Dermis microvascular lymphatic vessel endothelial cell (primary cell): ENCODE results near the gene EED. TPM values are rescaled to one million over a fixed set of nuclear protein-coding genes. Genes with fewer than 3 reads are reported as not detected.

Experiments used
- DNase-seq, 2 donors: peaks; one replicate each; pipeline versions ENCODE4 v3.0.0 to v3.0.0-alpha.2; 2010; ENCODE audit warnings: low read depth in 2 of 2
- total RNA-seq: library from RNA; depleted of rRNA; stranded (reverse); fragments of >200 nt; gene quantifications from 2 replicates; pipeline ENCODE4 v1.2.1, GENCODE V29; 2014

The EED gene, protein sequence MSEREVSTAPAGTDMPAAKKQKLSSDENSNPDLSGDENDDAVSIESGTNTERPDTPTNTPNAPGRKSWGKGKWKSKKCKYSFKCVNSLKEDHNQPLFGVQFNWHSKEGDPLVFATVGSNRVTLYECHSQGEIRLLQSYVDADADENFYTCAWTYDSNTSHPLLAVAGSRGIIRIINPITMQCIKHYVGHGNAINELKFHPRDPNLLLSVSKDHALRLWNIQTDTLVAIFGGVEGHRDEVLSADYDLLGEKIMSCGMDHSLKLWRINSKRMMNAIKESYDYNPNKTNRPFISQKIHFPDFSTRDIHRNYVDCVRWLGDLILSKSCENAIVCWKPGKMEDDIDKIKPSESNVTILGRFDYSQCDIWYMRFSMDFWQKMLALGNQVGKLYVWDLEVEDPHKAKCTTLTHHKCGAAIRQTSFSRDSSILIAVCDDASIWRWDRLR
- 10.2 and 12.8 TPM in 2 replicates for total RNA-seq

DNA sequence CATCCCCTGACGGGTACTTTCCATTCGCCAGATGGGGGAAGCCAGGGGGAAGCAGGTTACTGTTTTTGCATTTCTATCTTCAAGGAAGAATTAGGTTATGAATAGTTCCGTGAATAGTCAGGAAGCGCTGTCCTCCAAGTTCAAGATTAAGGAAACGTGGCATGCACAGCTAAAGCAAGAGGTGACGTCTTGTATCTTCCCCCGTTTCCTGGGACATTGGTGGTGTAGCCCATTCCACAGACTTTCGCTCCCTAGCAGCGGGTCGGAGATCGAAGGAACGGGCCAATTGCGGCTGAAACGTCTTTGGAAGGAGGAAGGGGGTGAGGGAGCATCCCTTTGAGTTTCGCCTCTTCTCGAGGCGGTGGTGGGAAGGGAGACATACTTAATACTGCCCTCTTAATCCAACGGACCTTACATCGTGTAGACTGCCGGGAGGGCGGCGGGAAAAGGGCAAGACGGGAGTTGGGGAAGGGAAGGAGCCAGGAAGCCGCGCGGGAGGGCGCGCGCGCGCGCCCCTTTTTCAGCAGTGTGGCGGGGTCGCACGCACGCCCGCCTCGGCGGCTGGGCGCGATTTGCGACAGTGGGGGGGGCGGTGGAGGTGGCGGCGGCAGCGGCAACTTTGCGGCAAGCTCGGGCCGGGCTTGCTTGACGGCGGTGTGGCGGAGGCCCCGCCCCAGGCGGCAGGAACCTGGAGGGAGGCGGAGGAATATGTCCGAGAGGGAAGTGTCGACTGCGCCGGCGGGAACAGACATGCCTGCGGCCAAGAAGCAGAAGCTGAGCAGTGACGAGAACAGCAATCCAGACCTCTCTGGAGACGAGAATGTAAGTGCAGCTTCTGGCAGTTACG, at the start of gene EED:
EED (plus strand) TSS at position 232 of the 847 bp plus-strand sequence; CDS start at position 709, 477 bp downstream.
- DNase-seq, result peak; percentile 84 to 95

DNA sequence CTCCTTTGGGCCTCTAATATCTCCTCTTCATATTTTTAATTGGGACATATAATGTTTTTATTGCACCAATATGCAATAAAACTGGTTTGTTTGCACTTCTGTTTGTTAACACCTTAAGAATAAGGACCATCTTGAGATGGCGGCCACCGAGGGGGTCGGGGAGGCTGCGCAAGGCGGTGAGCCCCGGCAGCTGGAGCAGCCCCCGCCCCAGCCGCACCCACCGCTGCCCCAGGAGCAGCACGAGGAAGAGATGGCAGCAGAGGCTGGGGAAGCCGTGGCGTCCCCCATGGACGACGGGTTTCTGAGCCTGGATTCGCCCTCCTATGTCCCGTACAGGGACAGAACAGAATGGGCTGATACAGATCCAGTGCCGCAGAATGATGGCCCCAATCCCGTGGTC, 49.6 kb upstream of the EED start:
- no peak for DNase-seq

DNA sequence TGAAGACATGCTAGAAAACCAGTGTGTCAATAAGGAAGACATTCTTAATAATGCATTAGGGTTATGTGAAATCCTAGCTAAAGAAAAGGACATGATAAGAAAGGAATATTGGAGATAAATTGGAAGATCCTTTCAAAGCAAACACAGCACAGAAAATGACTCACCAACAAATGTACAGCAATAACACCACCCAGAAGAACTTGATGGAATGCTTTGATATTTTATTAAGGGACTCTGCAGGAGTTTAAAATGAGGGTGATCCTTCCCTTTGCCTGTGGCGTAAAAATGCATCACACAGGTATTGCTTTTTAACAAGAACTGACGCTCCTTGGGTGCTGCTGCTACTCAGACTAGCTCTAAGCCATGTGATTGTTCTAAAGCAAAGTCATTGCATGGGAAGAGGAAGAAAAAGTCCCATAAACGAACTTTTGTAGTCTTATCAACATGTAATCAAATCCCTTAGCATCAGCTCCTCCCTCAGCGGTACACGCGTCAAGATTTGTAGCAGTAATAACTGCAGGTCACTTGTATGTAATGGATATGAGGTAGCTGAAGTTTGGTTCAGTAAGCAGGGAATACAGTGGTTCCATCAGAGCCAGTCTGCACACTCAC, 48.4 kb upstream of the EED start:
- DNase-seq, result no peak

DNA sequence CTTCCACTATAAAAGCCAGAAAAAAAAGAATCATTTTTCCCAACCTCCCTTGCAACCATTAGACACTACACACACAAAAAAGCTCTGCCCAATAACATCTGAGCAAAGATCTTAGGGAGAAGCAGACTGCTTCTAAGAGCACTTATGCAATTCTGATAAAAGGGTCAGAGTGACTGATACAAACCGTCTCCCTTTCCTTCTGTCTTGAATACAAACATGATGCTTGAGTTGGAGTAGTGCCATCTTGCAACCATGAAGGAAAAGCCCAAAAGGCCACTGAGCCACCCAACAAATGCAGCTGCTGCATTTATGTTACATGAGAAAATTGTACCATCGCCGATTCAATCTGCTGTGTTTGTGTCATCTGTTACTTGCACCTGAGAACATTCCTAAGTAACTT, 47.6 kb upstream of the EED start:
- no peak for DNase-seq

DNA sequence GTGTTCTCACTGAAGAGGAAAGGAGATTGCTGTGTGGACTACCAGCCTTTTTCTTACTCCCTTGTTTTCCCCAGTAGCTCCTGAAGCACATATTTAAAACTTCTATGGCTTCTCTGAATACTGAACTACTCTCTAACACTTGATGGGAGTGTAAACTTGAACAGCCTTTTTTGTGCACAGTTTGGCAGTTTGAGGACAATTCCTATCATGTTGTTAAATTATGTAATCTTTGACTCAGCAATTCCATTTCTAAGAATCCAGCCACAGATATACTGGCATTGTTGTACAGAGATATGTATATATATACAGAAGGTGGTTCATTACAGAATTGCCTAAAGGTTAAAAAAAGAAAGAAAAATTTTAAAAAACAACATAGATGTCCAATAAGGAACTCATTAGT, 47.1 kb upstream of the EED start:
- no peak for DNase-seq

DNA sequence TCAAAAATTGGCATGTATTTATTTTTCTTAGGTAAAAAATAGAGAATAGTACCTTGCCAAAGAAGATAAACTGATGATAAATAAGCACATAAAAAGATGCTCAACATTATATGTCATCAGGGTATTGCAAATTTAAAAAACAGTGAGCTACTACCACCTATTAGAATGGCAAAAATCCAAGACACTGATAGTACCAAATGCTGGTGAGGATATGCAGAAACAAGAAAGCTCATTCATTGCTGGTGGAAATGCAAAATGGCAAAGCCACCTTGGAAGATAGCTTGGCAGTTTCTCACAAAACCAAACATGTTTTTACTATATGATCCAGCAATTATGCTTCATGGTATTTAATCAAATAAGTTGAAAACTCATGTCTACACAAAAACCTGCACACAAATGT, 46.4 kb upstream of the EED start:
- no peak for DNase-seq

DNA sequence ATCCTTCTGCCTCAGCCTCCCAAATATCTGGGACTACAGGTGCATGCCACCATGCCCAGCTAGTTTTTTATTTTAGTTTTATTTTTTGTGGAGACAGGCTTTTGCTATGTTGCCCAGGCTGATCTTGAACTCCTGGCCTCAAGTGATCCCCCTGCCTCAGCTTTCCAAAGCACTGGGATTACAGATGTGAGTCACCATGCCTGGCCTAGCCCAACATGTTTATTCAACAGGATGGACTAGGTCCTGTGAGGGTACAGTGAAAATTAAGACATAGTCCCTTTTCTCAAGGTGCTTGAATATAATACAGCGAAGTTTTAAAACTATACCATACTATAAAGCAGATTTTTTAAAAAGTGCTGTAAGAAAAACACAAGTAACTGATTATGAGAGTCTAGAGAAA, 45.2 kb upstream of the EED start:
- no peak for DNase-seq

DNA sequence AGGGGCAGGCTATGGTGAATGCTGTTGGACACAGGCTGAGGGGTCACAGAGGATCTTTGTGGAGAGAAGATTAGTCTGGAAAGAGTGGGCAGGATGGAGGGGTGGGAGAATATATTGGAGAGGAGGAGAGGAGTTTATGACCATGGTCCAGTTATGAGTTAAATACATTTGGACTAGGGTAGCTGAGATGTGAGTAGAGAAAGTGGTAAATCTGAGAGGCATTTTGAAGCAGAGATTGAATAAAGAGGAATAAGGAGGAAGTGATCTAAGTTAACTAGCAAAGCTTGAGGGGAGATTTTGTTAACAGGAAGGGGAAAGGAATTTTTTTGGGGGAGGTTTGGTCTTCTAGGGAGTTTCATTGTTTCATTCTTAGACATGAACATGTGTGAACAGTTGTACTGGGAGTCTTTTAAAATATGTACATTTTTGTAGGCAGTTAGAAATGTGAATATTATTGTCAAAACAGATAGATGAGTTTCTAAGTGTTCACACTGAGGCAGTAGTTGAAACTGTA, 43.1 kb upstream of the EED start:
- no peak for DNase-seq

DNA sequence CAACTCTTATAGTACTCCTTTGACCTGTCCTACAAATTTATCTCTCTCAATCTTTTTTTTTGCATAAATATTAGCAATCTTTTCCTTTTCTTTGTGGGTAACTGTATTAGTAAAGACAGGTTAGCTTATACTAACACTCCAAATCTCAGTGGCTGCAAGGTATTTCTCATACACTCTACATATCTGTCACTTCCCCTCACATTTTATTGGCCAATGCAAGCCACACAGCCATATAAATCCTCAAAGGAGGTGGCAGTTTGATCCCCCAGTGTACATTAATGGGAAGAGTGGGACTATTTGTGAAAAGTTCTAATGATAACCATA, 42.6 kb upstream of the EED start:
- DNase-seq, result peak in 1 of 2 donors; percentile 6

DNA sequence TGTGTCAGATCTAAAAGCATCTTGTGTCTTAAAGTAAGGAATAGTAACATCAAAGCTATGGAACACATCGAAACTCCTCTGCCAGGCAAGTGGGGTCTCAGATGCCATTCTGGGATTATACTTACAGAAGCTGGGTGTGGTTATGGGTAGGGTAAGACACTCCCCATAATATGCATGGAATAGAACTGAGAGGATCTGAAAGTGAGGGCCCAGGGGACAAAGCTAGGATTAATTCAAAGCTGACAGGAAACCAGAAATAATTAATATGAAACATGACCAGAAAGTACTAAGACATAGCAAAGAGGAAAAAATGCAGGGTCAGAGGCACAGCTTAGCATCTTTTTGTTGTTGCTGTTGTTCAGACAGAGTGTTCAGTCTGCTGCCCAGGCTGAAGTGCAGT, 40.2 kb upstream of the EED start:
- DNase-seq, result no peak

DNA sequence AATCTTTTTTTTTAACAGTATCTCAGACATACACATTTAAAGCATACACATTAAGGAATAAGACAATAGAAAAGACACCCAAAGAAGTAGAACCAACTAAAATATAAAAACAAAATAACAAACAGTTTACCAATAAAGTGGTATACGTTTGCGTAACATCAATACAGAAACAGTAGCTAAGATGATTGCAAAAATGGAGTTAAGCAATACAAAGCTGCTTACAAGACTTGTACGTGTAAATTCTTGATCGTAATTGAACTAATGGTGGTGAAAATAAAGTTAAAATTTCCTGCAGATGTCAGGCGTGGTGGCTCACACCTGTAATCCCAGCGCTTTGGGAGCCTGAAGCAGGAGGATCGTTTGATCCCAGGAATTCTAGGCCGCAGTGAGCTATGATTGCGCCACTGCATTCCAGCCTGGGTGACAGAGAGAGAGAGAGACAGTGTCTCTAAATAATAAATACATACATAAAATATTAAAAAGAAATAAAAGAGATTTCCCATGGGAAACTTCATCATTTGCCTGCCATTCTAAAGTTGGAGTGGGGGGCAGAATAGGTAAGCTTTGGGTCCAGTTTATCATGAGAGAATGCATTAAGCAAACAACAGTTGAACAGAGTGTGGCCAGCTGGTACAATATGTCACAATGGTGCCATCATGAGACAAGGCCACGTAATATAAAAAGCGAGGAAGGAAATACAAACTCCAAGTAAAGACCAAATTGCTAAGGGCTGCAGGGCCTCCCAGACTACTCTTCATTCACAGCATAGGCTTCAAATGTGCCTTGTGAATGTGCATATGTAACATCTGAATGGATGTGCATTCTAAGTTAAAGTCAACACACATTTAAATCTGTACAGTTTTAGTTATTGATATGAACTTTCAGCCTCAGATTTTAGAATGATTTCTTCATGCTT, 38.9 kb upstream of the EED start:
- DNase-seq, result no peak

DNA sequence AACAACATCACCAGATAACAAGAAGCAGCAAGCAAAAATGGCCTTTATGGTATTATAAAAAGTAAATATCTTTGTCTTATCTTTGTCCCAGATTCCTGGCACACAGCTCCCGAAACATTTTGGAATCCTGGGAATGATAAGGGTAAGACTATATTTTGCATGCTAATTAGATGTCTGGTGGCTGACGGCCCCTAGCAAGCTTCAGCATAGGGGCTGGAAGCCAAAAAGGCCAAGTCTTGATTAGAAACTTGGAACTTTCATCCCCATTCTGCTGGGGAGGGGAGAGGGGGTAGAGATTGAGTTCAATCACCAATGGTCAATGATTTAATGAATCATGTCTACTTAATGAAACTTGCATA, 38.2 kb upstream of the EED start:
- no peak for DNase-seq

DNA sequence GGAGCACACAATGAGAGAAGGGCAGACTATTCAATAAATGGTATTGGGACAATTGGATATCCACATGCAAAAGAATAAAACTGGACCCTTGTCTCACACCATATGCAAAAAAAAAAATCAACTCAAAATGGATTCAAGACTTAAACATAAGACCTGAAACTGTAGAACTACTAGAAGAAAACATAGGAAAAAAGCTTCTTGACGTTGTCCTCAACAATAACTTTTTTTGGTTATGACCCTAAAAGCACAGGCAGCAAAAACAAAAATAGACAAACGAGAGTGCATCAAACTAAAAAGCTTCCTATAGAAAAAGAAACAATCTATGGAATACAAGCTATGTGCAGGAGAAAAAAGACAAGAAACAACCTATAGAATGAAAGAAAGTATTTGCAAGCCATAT, 37.1 kb upstream of the EED start:
- DNase-seq, result no peak

DNA sequence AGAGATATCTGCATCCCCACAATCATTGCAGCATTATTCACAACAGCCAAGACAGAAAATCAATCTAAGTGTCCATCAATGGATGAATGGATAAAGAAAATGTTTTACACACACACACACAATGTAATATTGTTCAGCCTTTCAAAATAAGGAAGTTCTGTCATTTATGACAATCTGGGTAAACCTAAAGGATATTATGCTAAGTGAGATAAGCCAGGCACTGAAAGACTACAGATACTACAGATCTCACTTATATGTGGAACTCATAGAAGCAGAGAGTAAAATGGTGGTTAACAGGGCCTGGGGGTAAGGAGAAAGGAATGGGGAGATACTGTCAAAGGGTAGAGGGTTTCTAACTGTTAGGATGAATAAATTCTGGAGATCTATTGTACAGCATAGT, 36.0 kb upstream of the EED start:
- no peak for DNase-seq

DNA sequence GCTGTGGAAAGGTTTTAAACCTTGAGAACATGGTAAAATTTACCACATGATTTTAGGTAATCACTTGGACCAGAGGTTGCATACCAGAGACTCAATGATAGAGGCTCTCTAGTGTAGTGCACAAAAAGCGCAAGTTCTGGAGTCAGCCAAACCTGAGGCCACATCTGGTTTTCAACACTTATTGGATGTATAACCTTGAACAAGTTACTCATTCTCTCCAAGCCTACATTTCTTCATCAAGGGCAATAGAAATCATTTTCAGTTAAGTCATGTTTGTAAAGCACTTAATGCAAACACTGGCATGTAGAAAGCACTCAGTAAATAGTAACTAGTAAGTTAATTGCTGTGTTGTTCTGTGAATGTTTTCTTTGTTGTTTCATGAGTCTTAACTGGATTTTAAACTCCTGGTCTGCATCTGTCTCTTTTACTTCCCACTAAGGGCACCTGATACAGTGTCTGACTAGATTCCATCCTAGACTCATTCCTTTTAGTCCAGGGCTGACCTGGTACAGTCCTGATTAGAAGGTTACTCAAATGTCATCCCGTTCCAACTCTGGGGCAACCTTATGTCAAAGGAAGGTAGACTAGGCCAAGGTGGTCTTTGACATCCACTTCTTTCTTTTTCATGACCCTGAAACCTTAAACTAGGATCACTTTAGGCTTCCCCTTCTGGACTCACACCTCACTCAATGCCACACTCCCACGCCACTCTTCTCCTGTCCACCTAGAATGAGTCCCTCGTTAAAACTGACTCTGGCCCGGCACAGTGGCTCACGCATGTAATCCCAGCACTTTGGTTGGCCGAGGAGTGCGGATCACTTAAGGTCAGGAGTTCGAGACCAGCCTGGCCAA, 34.5 kb upstream of the EED start:
- DNase-seq, result no peak

DNA sequence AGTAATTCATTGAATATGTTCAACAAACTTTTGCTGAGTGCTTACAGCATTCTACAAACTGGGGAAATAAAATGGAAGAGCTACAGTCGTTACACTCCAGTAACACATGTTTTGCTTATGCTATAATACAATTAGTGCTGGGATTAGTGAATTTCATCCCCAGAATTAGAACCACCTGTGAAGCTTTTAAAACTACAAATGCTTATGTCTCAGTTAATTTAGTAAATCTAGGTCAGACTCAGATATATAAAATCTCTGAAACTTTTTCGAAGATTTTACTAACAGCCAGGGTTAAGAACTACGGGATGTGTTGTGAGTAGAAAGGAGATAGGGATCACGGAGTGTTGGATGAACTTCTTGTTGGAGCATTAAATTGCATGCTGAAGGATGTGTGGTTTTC, 33.7 kb upstream of the EED start:
- no peak for DNase-seq

DNA sequence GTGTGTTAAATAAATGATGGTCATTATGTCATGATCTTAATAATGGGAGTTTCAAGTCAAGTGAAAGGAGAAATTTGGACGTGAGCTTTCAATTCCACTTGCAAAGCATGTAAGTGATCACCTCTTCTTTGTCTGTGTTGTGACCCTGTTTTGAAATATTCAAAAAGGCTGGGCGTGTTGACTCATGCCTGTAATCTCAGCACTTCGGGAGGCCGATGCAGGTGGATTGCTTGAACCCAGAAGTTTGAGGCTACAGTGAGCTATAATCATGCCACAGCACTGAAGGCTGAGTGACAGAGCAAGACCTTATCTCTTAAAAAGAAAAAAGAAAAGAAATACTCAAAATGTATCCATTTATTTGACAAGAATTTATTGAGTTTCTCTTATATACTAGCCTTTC, 32.9 kb upstream of the EED start:
- DNase-seq, result no peak

DNA sequence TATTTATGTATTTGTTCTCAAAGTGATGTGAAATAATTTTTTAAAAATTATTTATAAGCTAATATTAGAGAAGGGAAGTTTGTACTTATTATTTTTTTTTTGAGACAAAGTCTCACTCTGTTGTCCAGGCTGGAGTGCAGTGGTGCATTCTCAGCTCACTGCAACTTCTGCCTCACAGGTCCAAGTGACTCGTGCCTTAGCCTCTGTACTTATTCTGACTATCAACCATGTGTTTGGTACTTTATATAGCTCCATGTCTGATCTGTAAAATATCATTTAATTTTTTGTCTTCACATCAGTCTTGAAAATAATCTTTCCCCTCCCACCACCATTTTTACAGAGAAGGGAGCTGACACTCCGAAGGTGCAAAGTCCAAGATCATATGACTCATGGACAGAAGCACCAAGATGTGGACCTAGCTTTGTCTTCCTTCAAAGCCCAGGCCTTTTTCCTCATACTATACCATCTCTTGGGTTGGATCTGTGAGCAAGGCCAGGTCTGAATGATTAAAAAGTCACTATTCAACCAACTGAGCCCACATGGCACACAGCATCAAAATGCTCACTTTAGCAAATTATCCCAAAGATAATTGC, 32.4 kb upstream of the EED start:
- DNase-seq, result no peak

DNA sequence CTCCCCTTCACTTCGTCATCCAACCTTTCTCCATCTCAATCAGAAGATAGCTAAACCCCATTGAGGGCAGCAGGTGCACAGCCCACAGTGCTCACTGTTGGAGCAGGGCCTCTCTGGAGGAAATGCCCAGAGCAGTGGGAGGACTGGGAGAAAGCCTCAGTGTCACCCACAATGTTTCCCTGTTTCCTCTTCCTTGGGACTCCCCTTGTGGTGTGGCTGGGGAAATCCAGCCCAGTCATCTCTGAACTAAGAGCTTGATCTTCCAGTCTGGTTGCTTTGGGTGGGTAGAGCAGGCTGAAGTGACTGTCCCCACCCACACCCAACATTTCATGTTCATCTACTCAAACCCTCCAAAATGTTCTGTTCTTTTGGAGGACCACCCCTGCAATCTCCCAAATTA, 29.8 kb upstream of the EED start:
- no peak for DNase-seq
